ENCODE results near the gene EHBP1L1.

Gene EHBP1L1

GRCh38 chr11:65624931-65625627 lies 49.2 kb downstream of the EHBP1L1 start:
- H3K36me3 ChIP-seq (ENCODE audit: control insufficient read depth in 1 of 2, insufficient read depth in 2 of 2, low read length in 2 of 2), result peaks cover 45 to 90% of the 10 kb centered on the region in 2 donors
- H3K9ac ChIP-seq (ENCODE audit: low read depth in 1 of 2, low read length in 2 of 2), result no peak overlapping the region
- no peaks in the 10 kb centered on the region for H3K27me3 ChIP-seq (ENCODE audit: control insufficient read depth in 1 of 2, insufficient read depth in 2 of 2, low read length in 2 of 2)
- H3K4me1 ChIP-seq (ENCODE audit: control insufficient read depth in 1 of 2, insufficient read depth in 2 of 2, low read length in 2 of 2), result no peaks in the 10 kb centered on the region
- H3K9me3 ChIP-seq (ENCODE audit: control insufficient read depth in 1 of 2, low read length in 2 of 2), result no peaks in the 10 kb centered on the region
- H3K27ac ChIP-seq (ENCODE audit: low read depth, low read length), result no peak overlapping the region
- no peak overlapping the region for H3K4me3 ChIP-seq (ENCODE audit: low read depth in 1 of 2, low read length in 2 of 2)

DNA sequence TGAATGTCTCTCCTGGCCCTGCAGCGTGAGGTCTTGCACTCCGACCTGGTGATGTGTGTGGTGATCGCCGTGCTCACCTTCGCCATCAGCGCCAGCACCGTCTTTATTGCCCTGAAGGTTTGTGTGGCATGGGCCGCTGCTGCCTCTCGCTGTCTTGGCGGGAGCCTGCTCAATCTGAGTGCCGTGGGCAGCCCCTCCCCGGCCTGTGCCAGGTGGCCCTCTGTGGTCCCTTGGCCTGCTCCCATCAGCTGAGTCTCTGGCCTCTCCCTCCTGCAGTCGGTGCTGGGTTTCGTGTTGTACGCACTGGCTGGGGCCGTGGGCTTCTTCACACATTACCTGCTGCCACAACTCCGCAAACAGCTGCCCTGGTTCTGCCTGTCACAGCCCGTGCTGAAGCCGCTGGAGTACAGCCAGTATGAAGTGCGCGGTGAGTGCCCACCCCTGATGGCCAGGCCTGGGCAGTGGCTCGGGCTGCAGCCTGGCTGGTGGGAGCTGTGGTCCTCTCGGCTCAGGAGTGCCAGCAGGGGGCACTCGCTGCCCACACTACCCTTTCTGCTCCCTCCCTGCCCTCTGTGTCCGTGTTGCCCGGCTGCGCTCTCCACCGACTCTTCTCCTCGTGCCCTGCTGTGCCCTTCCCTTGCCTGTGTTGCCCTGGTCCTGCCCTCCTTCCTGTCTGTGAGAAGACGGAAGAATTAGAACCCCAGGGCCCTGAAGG lies 49.9 kb downstream of the EHBP1L1 start:
- H3K4me3 ChIP-seq (ENCODE audit: low read depth in 1 of 2, low read length in 2 of 2), result no peak overlapping the region
- H3K27ac ChIP-seq (ENCODE audit: low read depth, low read length), result no peak overlapping the region
- no peak overlapping the region for H3K9ac ChIP-seq (ENCODE audit: low read depth in 1 of 2, low read length in 2 of 2)
- peaks cover 45 to 90% of the 10 kb centered on the region in 2 donors for H3K36me3 ChIP-seq (ENCODE audit: control insufficient read depth in 1 of 2, insufficient read depth in 2 of 2, low read length in 2 of 2)
- H3K4me1 ChIP-seq (ENCODE audit: control insufficient read depth in 1 of 2, insufficient read depth in 2 of 2, low read length in 2 of 2), result no peaks in the 10 kb centered on the region
- H3K27me3 ChIP-seq (ENCODE audit: control insufficient read depth in 1 of 2, insufficient read depth in 2 of 2, low read length in 2 of 2), result no peaks in the 10 kb centered on the region
- H3K9me3 ChIP-seq (ENCODE audit: control insufficient read depth in 1 of 2, low read length in 2 of 2), result no peaks in the 10 kb centered on the region

GRCh38 chr11:65627202-65627601 lies 51.3 kb downstream of the EHBP1L1 start:
- H3K4me1 ChIP-seq (ENCODE audit: control insufficient read depth in 1 of 2, insufficient read depth in 2 of 2, low read length in 2 of 2), result no peaks in the 10 kb centered on the region
- no peaks in the 10 kb centered on the region for H3K9me3 ChIP-seq (ENCODE audit: control insufficient read depth in 1 of 2, low read length in 2 of 2)
- peaks cover 45 to 86% of the 10 kb centered on the region in 2 donors for H3K36me3 ChIP-seq (ENCODE audit: control insufficient read depth in 1 of 2, insufficient read depth in 2 of 2, low read length in 2 of 2)
- no peaks in the 10 kb centered on the region for H3K27me3 ChIP-seq (ENCODE audit: control insufficient read depth in 1 of 2, insufficient read depth in 2 of 2, low read length in 2 of 2)
- H3K4me3 ChIP-seq (ENCODE audit: low read depth in 1 of 2, low read length in 2 of 2), result no peak overlapping the region
- no peak overlapping the region for H3K9ac ChIP-seq (ENCODE audit: low read depth in 1 of 2, low read length in 2 of 2)
- no peak overlapping the region for H3K27ac ChIP-seq (ENCODE audit: low read depth, low read length)

GRCh38 chr11:65629579-65629978 lies 53.7 kb downstream of the EHBP1L1 start:
- Histone ChIP-seq H3K27ac (ENCODE audit: low read depth, low read length) (no peak overlapping the region), H3K4me1 (ENCODE audit: control insufficient read depth in 1 of 2, insufficient read depth in 2 of 2, low read length in 2 of 2) (no peaks in the 10 kb centered on the region), H3K36me3 (ENCODE audit: control insufficient read depth in 1 of 2, insufficient read depth in 2 of 2, low read length in 2 of 2) (peaks cover 44 to 85% of the 10 kb centered on the region in 2 donors), H3K27me3 (ENCODE audit: control insufficient read depth in 1 of 2, insufficient read depth in 2 of 2, low read length in 2 of 2) (no peaks in the 10 kb centered on the region), H3K9me3 (ENCODE audit: control insufficient read depth in 1 of 2, low read length in 2 of 2) (no peaks in the 10 kb centered on the region), H3K4me3 (ENCODE audit: low read depth in 1 of 2, low read length in 2 of 2) (no peak overlapping the region), H3K9ac (ENCODE audit: low read depth in 1 of 2, low read length in 2 of 2) (no peak overlapping the region)

DNA sequence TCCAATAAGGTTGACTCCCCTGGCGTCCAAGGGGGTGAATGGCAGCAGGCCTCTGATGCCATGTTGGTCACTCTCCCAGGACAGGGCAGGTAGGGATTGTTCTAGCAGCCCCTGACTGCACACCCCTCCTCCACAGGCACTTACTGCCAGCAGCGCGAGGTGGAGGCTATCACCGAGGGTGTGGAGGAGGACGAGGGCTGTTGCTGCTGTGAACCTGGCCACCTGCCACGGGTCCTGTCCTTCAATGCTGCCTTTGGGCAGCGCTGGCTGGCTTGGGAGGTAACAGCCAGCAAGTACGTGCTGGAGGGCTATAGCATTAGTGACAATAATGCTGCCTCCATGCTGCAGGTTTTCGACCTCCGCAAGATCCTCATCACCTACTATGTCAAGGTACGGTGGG lies 54.4 kb downstream of the EHBP1L1 start:
- no peak overlapping the region for H3K27ac ChIP-seq (ENCODE audit: low read depth, low read length)
- H3K36me3 ChIP-seq (ENCODE audit: control insufficient read depth in 1 of 2, insufficient read depth in 2 of 2, low read length in 2 of 2), result peaks cover 50 to 85% of the 10 kb centered on the region in 2 donors
- H3K4me3 ChIP-seq (ENCODE audit: low read depth in 1 of 2, low read length in 2 of 2), result no peak overlapping the region
- H3K9ac ChIP-seq (ENCODE audit: low read depth in 1 of 2, low read length in 2 of 2), result no peak overlapping the region
- H3K27me3 ChIP-seq (ENCODE audit: control insufficient read depth in 1 of 2, insufficient read depth in 2 of 2, low read length in 2 of 2), result no peaks in the 10 kb centered on the region
- no peaks in the 10 kb centered on the region for H3K9me3 ChIP-seq (ENCODE audit: control insufficient read depth in 1 of 2, low read length in 2 of 2)
- no peaks in the 10 kb centered on the region for H3K4me1 ChIP-seq (ENCODE audit: control insufficient read depth in 1 of 2, insufficient read depth in 2 of 2, low read length in 2 of 2)

GRCh38 chr11:65633390-65634108 lies 57.7 kb downstream of the EHBP1L1 start:
- Histone ChIP-seq H3K36me3 (ENCODE audit: control insufficient read depth in 1 of 2, insufficient read depth in 2 of 2, low read length in 2 of 2) (peaks cover 38 to 72% of the 10 kb centered on the region in 2 donors), H3K4me1 (ENCODE audit: control insufficient read depth in 1 of 2, insufficient read depth in 2 of 2, low read length in 2 of 2) (peaks cover 11 to 15% of the 10 kb centered on the region in 2 donors), H3K4me3 (ENCODE audit: low read depth in 1 of 2, low read length in 2 of 2) (no peak overlapping the region), H3K9ac (ENCODE audit: low read depth in 1 of 2, low read length in 2 of 2) (no peak overlapping the region), H3K9me3 (ENCODE audit: control insufficient read depth in 1 of 2, low read length in 2 of 2) (no peaks in the 10 kb centered on the region), H3K27ac (ENCODE audit: low read depth, low read length) (no peak overlapping the region), H3K27me3 (ENCODE audit: control insufficient read depth in 1 of 2, insufficient read depth in 2 of 2, low read length in 2 of 2) (no peaks in the 10 kb centered on the region)

- H3K9ac ChIP-seq (ENCODE audit: low read depth in 1 of 2, low read length in 2 of 2), result no peak overlapping the region
- no peaks in the 10 kb centered on the region for H3K9me3 ChIP-seq (ENCODE audit: control insufficient read depth in 1 of 2, low read length in 2 of 2)
- H3K4me1 ChIP-seq (ENCODE audit: control insufficient read depth in 1 of 2, insufficient read depth in 2 of 2, low read length in 2 of 2), result peaks cover 15% of the 10 kb centered on the region in 2 donors
- no peak overlapping the region for H3K4me3 ChIP-seq (ENCODE audit: low read depth in 1 of 2, low read length in 2 of 2)
- H3K27ac ChIP-seq (ENCODE audit: low read depth, low read length), result no peak overlapping the region
- H3K36me3 ChIP-seq (ENCODE audit: control insufficient read depth in 1 of 2, insufficient read depth in 2 of 2, low read length in 2 of 2), result peaks cover 33 to 69% of the 10 kb centered on the region in 2 donors
- H3K27me3 ChIP-seq (ENCODE audit: control insufficient read depth in 1 of 2, insufficient read depth in 2 of 2, low read length in 2 of 2), result no peaks in the 10 kb centered on the region
Measured at GRCh38 chr11:65634109-65634436, 58.2 kb downstream of the EHBP1L1 start.

DNA sequence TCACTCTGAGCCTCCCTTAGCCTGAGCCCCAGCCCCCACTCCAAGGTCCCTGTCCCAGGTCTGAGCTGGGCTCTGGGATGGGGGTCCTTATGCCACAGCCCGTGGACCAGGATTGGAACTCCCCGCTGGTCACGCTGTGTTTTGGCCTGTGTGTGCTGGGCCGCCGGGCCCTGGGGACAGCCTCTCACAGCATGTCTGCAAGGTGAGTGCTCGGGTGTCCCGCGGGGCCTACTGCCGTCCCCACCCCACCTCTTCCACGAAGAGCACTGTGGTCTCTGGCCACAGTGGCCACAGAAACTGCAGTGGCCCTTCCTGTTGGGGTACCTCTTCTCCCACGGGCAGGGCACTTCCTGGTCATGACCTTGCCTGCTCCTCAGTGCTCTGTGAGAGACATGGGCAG lies 58.6 kb downstream of the EHBP1L1 start:
- Histone ChIP-seq H3K27me3 (ENCODE audit: control insufficient read depth in 1 of 2, insufficient read depth in 2 of 2, low read length in 2 of 2) (no peaks in the 10 kb centered on the region), H3K36me3 (ENCODE audit: control insufficient read depth in 1 of 2, insufficient read depth in 2 of 2, low read length in 2 of 2) (peaks cover 29 to 65% of the 10 kb centered on the region in 2 donors), H3K9me3 (ENCODE audit: control insufficient read depth in 1 of 2, low read length in 2 of 2) (no peaks in the 10 kb centered on the region), H3K27ac (ENCODE audit: low read depth, low read length) (no peak overlapping the region), H3K4me3 (ENCODE audit: low read depth in 1 of 2, low read length in 2 of 2) (no peak overlapping the region), H3K4me1 (ENCODE audit: control insufficient read depth in 1 of 2, insufficient read depth in 2 of 2, low read length in 2 of 2) (peaks cover 15% of the 10 kb centered on the region in 2 donors), H3K9ac (ENCODE audit: low read depth in 1 of 2, low read length in 2 of 2) (no peak overlapping the region)

GRCh38 chr11:65634905-65635731 lies 59.3 kb downstream of the EHBP1L1 start:
- Histone ChIP-seq H3K9ac (ENCODE audit: low read depth in 1 of 2, low read length in 2 of 2) (no peak overlapping the region), H3K4me3 (ENCODE audit: low read depth in 1 of 2, low read length in 2 of 2) (no peak overlapping the region), H3K36me3 (ENCODE audit: control insufficient read depth in 1 of 2, insufficient read depth in 2 of 2, low read length in 2 of 2) (peaks cover 25 to 58% of the 10 kb centered on the region in 2 donors), H3K9me3 (ENCODE audit: control insufficient read depth in 1 of 2, low read length in 2 of 2) (no peaks in the 10 kb centered on the region), H3K27ac (ENCODE audit: low read depth, low read length) (no peak overlapping the region), H3K27me3 (ENCODE audit: control insufficient read depth in 1 of 2, insufficient read depth in 2 of 2, low read length in 2 of 2) (no peaks in the 10 kb centered on the region), H3K4me1 (ENCODE audit: control insufficient read depth in 1 of 2, insufficient read depth in 2 of 2, low read length in 2 of 2) (peaks cover 15 to 22% of the 10 kb centered on the region in 2 donors)
